Measurements from ENCODE around the gene PCYT1A.

GRCh38 chr3:196195664-196196265 is 91.8 kb downstream of the PCYT1A start:
- no peak for TF ChIP-seq EZH2 (IDR thresholded peaks at IDR 0.05)
- no peak for TF ChIP-seq POLR2AphosphoS5 (IDR thresholded peaks at IDR 0.05; ENCODE audit: borderline replicate concordance, low read depth, low read length)
